ENCODE results near the gene MAP6D1.

The MAP6D1 gene

DNA sequence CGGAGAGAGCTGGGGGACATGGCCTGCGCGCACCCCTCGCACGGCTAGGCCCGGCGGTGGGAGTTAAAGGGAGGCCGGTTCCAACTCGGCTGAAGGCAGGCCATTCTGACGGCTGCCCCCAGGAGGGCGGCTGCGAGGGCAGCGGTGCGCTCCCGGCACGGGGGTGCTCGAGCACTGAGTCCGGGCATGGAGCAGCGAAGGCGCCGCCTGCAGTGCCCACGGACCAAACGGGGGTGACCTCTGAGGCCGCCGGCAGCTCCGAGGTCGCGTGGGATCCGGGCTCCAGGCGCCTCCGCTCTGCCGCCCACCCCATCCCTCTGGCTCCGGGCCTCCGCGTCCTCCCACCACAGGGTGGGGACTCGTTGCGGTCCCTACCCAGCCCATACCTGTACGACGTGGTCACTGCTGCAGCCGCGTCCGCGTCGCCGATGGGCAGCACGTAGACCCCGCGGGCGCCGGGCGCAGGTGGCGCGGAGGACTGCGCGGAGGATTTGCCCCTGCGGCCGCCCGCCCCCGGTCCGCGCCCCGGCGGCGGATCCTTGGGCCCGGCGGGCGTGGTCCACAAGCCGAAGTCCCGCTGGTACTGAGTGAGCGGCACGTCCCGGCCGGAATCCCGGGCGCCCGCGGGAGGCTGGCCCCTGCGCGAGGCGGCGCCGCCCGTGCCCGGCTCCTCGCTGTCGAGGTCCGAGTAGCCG is 469 bp downstream of the MAP6D1 start:
- no peak for DNase-seq (ENCODE audit: extremely low spot score, insufficient read length, low read depth)

DNA sequence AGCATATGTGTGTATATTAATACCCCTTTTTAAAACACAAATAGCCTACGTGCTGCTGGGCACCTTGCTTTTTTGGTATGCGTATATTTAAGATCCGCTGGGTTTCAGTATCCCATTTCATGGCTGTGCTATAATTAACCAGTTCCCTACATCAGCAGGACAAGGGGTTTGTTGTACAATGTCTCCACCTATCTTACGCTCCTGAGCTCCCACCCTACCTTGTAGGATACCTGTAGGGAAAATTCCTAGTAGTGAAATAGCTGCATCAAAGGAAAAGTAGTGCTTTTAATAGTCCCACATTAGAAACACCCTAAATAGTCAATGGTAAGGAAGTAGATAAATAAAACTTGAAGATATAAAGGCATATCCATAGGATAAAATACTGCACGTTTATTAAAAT is 1.4 kb downstream of the MAP6D1 start:
- no peak for DNase-seq (ENCODE audit: extremely low spot score, insufficient read length, low read depth)
- FAIRE-seq: no peak

More for the DNA sequence above, 469 bp downstream of the MAP6D1 start:
- no peak for FAIRE-seq

DNA sequence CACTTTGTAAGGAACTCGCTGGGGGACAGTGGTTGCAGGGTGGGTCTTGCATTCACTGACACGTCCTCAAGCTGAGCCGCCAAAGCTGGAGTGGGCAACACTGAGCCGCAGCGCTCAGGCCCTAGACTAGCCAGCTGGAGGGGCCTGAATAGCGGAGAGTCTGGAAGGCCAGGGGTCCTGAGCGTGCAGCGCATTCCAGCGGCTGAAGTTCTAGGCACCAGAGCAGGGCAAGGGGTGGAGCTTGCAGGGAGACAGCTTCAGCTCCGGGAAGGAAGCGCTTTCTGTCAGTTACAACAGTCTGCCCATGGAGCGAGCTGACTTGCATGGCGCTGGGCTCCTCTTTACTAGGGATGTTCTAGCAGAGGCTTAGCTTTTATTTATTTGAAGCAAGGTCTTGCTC is 2.7 kb downstream of the MAP6D1 start:
- DNase-seq (ENCODE audit: extremely low spot score, insufficient read length, low read depth): no peak
- FAIRE-seq: no peak

DNA sequence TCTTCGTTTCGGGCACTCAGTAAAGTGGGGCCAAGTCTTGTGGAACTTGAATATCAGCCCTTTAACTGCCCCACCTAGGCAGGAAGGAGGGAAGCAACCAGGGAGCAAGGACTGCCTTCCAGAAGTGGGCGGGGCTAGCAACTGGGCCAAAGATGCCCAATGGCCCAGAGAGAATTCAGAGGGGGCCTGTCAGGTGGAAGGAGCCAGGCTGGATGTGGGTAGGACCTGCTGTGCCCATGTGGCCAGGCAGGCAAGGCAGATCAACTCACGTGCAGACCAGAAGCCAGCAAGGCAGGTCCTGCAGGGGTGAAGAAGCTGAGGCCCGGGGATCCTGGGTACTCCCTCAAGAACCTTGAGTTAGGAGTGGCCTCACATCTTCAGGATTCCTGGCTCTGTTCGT is 5.5 kb downstream of the MAP6D1 start:
- FAIRE-seq: no peak

DNA sequence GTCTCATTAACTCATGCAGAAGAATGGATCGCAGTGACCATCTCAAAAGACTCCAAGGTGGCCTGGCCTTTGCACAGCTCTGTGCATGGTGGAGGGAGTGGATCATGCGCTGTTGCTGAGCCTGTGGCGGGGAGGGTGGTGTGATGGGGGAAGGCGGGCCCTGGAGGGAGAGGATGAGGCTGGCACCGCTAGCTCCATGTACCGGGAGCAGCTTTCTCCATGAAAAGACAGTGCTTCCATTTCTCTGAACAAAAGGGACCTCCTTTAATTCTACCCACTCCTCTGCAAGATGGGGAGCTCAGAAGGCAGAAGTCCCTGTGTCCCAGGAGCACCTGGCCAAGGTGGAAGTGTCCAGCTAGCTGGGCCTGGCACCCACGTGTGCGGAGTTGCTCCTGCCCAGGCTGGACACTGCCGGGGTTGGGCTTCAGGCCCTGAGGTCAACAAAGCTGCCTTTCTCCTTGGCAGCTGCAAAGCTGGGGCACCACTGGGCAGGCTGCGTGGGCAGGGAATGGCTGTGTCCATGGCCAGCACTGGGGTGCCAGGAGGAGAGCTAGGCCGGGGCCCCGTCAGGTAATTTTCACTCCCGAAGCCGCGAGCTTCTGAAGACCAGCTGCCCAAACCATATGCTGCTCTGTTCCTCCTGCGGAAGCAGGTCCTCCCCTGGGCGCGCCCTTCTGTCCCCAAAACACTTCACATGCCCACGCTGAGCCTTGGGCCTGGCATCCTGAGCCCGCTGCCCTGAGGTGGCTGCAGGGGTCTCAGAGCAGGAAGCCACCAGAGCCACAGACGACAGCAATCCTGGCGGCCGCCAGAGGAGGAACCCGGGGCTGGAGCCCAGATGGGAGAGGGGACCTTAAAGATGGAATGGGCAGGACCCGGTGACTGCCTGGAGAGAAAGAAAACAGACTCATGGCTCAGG is 6.4 kb downstream of the MAP6D1 start:
- FAIRE-seq (no peak), DNase-seq (ENCODE audit: extremely low spot score, insufficient read length, low read depth) (no peak)

More for the DNA sequence above, 5.5 kb downstream of the MAP6D1 start:
- DNase-seq (ENCODE audit: extremely low spot score, insufficient read length, low read depth): no peak

DNA sequence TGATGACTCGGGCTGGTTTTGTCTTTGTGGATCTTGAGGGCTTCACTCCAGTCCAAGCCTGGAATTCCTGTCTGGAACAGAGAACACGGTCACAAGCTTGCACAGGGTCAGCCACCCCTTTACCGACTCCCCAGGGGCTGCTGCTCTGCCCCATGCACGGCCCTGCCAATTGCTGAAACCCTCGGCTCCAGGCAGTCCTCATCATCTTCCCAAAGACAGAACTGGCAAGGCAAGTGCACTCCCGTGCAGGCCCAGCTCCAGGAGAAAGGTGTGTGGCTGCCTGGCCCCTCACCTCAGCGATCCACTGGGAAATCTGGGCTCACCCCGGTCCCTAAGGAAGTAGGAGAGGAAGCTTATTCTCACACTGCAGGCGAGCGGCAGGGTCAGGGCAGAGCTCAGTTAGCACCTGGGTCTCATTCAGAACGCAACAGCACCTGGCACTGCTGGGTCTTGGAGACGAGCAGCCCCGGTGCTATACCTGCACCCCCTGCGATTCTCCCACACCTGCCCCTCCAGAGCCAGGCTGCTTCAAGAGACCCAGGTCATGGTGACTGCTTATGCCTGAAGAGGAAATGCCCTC is 7.2 kb downstream of the MAP6D1 start:
- FAIRE-seq (no peak), DNase-seq (ENCODE audit: extremely low spot score, insufficient read length, low read depth) (no peak)

DNA sequence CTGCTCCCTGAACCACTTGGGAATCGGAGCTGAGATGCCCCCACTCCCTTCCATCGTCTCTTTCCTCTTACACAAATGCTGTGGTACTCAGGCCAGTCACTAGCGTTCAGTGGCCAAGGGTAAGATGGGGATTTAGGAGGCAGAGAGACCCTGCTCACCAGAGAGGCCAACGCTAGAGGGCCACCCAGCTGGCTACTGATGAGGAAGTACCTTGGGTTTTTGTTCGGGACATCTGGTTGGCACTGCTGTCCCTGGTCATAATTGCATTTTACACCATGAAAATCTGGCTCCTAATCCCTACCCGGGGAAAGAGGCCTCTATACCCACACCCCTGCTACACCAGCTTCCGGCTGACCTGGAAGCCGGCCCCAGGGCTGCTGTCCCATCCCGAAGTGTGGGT is 7.7 kb downstream of the MAP6D1 start:
- DNase-seq (ENCODE audit: extremely low spot score, insufficient read length, low read depth) (no peak), FAIRE-seq (no peak)

DNA sequence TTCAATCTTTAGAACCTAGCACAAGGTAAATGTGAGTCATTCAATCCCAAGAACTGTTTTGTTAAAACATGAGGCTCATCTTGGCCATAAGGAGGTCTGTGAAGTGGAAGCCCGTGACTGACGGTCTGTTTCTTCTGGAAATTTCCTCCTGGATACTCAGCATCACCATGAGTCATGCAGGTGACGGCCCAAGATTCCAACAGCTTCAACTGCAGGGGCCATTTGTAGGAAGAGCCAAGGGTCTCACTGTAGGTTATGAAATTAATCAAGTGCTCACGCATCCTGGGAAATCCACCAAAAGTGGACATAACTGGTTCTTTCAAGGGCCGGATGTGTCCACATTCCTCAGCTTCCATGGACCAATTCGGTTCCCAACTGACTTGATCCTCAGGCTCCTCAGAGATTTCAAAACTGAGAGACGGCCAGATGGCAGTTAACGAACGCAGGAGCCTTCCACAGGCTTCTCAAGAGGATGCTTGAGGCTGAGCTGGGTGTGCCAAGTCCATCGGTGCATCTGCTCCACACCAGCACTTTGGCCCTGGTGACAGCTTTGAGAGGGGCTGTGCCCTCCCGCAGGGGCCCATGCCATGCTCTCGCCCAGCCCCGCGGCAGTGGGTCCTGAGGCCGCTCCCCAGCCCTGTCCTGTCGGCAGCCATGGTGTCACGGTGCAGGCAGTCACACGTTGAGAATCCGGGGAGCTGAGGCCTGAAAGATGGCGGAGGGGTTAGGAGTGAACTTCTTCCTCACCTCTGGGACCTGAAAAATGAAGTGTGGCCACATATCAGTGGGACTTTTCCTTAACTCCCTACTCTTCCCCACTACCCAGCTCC is 8.5 kb downstream of the MAP6D1 start:
- FAIRE-seq (no peak), DNase-seq (ENCODE audit: extremely low spot score, insufficient read length, low read depth) (no peak)

DNA sequence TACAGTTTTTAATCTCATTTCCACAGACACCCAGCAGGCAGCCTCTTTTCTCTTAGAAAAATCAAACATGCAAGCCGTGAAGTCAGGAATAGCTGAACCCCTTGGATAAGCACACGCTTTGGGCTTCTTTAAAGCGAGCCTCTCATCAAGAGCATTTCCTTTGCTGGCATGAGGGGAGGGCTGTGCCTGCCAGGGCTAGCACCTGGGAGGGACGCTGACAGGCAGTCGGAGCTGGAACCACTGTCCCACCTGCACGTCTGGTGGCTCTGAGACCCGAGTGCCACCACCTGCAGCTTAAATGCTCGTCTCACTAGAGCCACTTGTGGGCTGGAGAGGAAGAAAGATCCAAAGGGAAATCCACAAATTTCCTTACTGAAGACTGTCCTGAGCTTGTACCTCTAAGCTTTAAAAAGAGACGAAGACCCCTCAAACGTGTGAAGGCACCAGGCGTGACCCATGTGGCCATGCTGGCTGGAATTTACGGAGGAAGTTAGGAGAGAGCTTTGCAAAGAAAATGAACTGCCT is 9.4 kb downstream of the MAP6D1 start:
- no peak for DNase-seq (ENCODE audit: extremely low spot score, insufficient read length, low read depth)
- FAIRE-seq: no peak

DNA sequence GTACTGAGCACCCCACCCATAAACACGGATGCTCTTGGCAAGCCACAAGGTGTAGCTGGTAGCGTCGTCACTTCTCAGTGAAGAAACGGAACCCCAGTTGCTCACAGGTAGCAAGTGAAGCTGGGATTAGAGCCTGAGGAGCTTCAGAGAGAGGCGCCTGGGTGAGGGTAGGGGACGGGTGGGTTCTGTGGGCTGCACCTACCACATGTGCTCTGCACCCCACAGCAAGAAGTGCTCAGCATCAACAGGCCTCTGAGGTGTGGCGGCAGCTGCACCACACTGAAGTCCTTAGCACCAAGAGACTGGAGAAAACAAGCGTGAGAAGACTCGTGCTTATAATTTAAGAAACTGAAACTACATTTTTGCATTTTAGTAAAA is 9.8 kb downstream of the MAP6D1 start:
- no peak for FAIRE-seq
- no peak for DNase-seq (ENCODE audit: extremely low spot score, insufficient read length, low read depth)

DNA sequence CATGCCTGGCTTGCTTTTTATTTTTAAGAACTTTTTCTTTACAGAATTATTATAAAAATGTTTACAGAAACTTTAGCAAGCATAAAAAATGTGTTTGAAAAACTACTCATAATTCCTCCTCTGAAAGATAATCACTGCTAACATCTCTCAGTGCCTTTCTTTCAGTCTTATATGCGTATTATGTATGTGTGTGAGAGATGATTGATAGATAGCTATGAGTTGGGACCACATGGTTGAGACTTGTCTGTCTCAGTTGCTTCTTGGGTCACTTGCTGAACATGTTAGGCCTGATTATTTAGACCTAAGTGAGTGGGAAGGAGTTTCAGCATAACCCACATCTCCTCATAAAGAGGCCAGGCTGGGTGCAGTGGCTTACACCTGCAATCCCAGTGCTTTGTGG is 11.1 kb downstream of the MAP6D1 start:
- DNase-seq (ENCODE audit: extremely low spot score, insufficient read length, low read depth) (no peak), FAIRE-seq (no peak)

DNA sequence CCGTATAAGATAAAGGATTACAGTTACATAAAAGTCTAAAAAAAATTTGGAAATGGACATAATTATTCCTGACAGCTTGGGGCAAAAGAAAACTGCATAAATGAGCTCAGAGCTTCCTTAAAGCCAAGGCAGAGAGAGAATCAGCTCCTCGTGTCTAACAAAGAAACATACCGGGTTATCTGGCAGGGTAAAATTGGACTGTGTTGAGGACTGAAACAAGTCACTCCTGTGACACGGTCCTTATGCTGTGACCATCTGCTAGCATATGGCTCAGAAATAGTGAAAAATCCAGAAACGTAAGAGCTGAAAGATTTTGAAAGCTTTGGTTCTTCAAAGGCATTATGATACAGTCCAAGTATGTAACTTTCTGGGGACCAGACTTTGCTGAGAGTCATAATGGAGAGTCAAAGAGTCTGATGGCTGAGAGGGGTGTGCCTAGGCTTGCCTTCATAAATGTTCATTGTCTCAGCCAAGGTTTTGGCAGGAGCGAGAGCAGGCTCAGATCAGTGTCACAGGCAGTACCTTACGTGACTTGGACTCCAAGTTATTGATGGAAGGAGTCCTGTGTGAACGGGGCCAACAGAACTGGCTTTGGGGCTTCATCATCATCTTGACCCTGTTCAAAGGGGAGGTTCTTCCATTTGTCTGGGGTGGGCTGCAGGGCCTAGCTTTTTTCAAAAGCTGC is 12.5 kb downstream of the MAP6D1 start:
- no peak for FAIRE-seq
- DNase-seq (ENCODE audit: extremely low spot score, insufficient read length, low read depth): no peak

DNA sequence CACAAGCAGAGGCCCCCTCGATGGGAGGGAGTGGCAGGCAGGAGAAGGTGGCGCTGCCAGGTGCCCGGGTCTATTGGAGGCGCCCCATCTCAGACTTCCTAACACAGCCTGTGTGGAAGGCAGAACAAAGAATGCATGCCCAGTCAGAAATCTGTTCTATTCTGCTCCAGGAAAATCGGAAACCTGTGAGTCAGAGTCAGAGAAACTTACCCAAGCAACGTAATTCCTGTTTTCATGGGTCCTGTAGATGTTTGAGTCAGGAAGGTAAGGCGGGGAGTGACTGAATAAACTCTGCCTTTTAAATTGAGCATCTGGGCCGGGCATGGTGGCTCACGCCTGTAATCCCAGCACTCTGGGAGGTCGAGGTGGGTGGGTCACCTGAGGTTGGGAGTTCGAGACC is 13.7 kb downstream of the MAP6D1 start:
- DNase-seq (ENCODE audit: extremely low spot score, insufficient read length, low read depth): no peak
- FAIRE-seq: no peak

DNA sequence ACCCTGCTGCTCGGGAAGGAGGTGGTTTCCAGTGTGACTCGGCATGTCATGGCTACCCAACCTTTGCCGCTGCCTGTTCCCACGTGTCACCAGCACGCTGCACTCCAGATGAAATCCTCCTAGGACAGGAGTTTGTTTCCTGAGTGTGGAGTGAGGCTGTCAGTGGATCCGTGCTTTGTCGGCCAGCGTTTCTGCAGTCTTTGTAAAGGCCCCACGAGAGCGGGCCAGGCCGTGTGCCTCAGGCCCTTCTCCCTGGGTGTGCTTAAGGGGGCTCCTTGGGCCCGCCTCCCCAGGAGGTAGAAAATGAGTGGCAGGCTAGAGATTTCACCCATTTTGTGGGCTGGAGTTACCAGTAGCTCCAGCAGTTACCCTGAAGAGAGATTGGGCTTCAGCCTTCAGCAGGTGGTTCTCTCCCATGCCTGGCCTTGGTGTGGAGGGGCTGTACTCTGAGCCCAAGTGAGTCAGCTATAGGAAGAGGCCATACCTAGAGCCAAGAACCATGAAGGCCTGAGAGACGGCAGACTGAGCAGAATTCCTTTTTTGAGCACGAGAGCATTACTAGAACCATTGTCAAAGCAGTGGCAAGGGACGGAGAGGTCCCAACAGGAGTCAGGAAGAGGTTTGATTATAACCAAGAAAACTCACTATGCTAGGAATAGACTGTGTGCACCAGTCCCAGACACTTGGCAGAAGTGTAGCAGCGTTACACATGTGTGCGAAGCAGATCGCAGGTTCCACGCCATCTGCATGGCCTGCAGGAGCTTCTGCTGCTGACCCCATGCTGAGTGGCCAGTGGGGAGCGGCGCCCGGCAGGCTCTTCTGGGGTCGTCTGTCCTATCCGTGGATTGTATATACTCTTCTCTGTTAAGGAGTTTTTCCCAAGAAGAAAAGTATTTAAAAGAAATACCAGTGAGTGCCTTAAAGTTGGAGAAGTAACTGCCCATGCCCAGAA is 14.5 kb downstream of the MAP6D1 start:
- DNase-seq (ENCODE audit: extremely low spot score, insufficient read length, low read depth): no peak
- no peak for FAIRE-seq

DNA sequence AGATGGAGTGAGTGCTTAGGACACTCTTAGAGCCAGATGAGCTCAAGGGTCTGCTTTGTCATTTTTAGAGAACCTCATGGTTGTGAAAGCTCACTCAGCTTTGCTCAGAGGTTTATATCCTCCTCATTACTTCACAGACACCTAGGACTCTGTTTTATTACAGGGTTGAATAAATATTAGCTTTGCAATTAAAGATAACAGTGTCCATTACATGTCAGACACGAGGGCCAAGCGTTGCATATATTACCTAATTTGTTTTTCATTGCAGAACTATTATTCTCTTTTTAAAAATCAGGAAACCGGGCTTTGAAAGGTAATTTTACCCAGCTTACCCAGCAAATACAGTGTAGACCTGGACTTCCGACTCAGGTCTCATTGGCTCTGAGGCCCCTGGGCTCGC is 16.1 kb downstream of the MAP6D1 start:
- no peak for FAIRE-seq
- no peak for DNase-seq (ENCODE audit: extremely low spot score, insufficient read length, low read depth)

DNA sequence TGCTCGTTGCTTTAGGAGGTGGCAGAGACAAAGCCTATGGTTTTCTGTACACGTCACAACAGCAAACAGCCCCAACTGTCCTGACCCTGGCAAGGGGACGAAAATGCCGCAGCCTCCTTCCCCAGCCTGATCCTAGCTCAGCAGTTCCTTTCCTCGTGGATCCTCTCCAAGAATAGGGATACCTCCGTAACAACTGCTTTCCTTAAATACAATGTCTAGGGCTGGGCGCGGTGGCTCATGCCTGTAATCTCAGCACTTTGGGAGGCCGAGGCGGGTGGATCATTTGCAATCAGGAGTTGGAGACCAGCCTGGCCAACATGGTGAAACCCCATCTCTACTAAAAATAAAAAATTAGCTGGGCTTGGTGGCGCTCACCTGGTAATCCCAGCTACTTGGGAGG is 17.0 kb downstream of the MAP6D1 start:
- no peak for FAIRE-seq
- DNase-seq (ENCODE audit: extremely low spot score, insufficient read length, low read depth): no peak

DNA sequence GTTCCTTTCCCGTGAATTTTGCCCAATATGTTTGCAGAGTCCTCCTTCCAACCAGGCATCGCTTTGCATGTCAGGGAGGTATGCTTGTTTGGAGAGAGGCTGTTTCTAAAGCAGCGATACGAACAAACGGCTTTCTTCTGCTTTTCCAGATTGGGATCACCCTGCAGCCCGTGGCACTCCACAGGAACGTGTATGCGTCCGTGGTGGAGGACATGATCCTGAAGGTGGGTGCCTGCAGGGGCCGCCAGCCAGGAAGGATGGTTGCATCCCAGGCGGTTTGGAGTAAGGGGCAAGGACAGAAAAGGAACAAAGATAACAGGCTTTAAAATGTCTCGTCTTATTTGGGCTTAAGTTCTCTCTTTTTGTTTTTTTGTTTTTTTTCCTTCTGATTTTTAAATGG is 17.5 kb downstream of the MAP6D1 start:
- DNase-seq (ENCODE audit: extremely low spot score, insufficient read length, low read depth) (no peak), FAIRE-seq (no peak)

DNA sequence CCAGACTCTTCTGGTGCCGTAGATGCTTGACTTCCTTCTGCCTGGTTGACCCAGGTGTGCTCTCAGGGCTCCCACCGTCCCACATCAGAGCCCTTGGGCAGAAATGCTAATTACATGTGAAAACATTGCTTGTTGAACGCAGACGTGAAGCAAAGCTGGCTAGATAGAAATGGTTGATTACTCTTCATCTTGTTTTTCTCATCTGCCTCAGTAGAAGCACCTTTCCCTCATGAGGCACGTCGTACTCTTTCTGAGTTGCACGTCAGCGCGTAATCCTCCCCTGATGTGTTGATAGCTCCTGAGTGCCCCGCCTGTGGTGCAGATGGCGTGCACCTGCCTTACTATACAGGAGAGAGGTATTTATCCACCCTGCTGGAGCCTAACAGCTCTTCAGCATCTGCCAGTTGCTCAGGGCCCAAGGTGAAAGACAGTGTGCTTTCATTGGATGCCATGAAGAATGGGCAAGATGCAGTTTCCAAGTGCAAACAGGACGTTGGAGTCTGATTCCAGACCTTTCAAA is 18.1 kb downstream of the MAP6D1 start:
- DNase-seq (ENCODE audit: extremely low spot score, insufficient read length, low read depth) (no peak), FAIRE-seq (no peak)
